Aorta (tissue), 5 donors: Measurements from ENCODE around the gene CCNQ. TPM values are rescaled to one million over a fixed set of nuclear protein-coding genes. Genes with fewer than 3 reads are reported as not detected.

Source experiments
- ATAC-seq: fragments of 200-7000 bp; cut with Tn5 transposase; one replicate; pipeline ENCODE4 v1.9.1; 2022; ENCODE audit warnings: moderate library complexity; ENCODE audit not compliant: low FRiP score
- DNase-seq, 2 donors: peaks; one replicate each; pipeline ENCODE4 v3.0.0-alpha.2; 2020
- H3K27ac ChIP-seq, 2 donors: one replicate each; pipeline ENCODE4 v1.5.1; 2013; ENCODE audit warnings: low read length in 2 of 2, mild to moderate bottlenecking in 2 of 2, moderate library complexity in 2 of 2, control low read depth in 1 of 2, inconsistent platforms in 1 of 2, low read depth in 1 of 2
- H3K27me3 ChIP-seq, 2 donors: one replicate each; pipeline ENCODE4 v1.6.1; 2013; ENCODE audit warnings: control low read depth in 1 of 2, low read length in 1 of 2, mild to moderate bottlenecking in 1 of 2, moderate library complexity in 1 of 2; ENCODE audit not compliant: insufficient read depth in 2 of 2, control insufficient read depth in 1 of 2
- H3K36me3 ChIP-seq, 2 donors: one replicate each; pipeline ENCODE4 v1.6.1; 2013; ENCODE audit warnings: control low read depth in 1 of 2, low read length in 1 of 2, mild to moderate bottlenecking in 1 of 2; ENCODE audit not compliant: insufficient read depth in 2 of 2, control insufficient read depth in 1 of 2
- H3K4me1 ChIP-seq, 2 donors: one replicate each; pipeline ENCODE4 v1.6.1; 2013; ENCODE audit warnings: low read length in 2 of 2, control low read depth in 1 of 2, mild to moderate bottlenecking in 1 of 2, moderate library complexity in 1 of 2; ENCODE audit not compliant: insufficient read depth in 2 of 2, control insufficient read depth in 1 of 2
- H3K4me3 ChIP-seq, 2 donors: one replicate each; pipeline ENCODE4 v1.5.1; 2013; ENCODE audit warnings: low read length in 2 of 2, control low read depth in 1 of 2, mild to moderate bottlenecking in 1 of 2
- H3K9me3 ChIP-seq: one replicate; pipeline ENCODE4 v1.6.1; 2013; ENCODE audit warnings: mild to moderate bottlenecking, low read length; ENCODE audit not compliant: control insufficient read depth
- WGBS, 2 donors: extraction: QIAGEN DNeasy Blood & Tissue Kit; methylation state at CpG; one replicate each; pipeline ENCODE4 v1.1.7; 2013; 5-methylcytosine and 5-hydroxymethylcytosine counted together
- intact Hi-C, 2 donors: fragments of 100-400 bp; cut with DNase I; formaldehyde crosslinking; loops; one replicate each; pipeline versions ENCODE4 v1.14.2 to v1.15.0; 2022
- polyA plus RNA-seq, 2 donors: library from polyadenylated mRNA; stranded (reverse); fragments of 200-250 nt; gene quantifications; one replicate each; pipeline ENCODE4 v1.2.3, GENCODE V29; 2013
- total RNA-seq, 2 donors: library from RNA; stranded (reverse); fragmentation: NEBNext Ultra II Directional; extraction: Animal tissue kit (Norgen Biotek cat#: 25700); gene quantifications; one replicate each; pipeline ENCODE4 v1.2.1, GENCODE V29; 2021
- donor health status: healthy with polysubstance abuse.
- donor health status: Bipolar disorder and iron deficiency.
- donor health status: DM: no; HTN: no; CAD: no.
- donor health status: DM: no; HTN: no; CAD: no.
- donor health status: DM: yes; HTN: yes; CAD: no.

CCNQ gene
- total and polyA plus RNA-seq, 4 donors = 13.5 to 40.3 (median 21.2) TPM

- Histone ChIP-seq H3K27ac (no peak overlapping the region), H3K4me1 (no peaks in the 10 kb centered on the region), H3K9me3 (no peaks in the 10 kb centered on the region), H3K27me3 (no peaks in the 10 kb centered on the region), H3K36me3 (no peaks in the 10 kb centered on the region), H3K4me3 (no peak overlapping the region)
- intact Hi-C loops = no loop called here
- no peak for ATAC-seq
- peak in 1 of 2 donors; percentile 57 for DNase-seq
- WGBS, 2 donors = 83 to 92% methylated on average over 13 to 16 of the region's 16 CpGs
Observed at GRCh38 chrX:153626025-153626633, 27.2 kb upstream of the CCNQ start.

DNA sequence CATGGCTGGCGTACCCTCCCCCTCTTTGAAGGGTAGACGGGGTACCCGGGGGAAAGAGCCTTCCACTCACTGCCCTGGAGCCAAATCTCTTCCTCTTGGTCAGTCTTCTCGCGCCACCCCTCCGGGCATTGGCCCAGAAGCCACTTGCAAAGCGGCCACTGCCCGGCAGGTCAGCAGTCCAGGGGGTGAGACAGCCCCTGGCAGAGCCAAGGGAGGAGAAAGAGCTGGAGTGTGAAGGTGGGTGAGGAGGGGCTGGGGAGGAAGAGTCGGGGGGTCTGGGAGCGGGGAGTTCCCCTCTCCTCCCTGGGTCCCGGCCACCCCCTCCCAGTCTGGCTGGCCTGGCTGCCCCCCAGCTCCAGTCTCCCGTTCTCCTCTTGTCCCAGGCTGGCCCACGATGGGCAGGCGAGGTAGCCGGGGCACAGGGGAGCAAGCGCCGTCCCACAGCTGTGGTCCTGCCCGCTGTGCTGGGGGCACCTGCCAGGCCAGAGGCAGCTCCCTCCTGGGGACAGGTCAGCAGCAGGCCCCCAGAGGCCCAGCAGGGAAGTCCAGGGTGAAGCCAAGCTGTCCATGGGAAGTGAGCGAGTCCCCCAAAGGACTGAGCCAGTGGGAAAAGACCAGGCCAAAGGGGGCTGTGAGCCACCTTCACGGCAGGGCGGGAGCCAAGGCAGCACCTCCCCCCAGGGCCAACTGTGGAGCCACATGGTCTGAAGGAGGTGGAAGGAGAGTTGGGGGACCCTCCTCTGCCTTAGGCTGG is 26.5 kb upstream of the CCNQ start:
- H3K4me1 ChIP-seq = no peaks in the 10 kb centered on the region
- intact Hi-C loops = no loop called here
- DNase-seq (peak in 1 of 2 donors; percentile 49), ATAC-seq (no peak)
- no peaks in the 10 kb centered on the region for H3K36me3 ChIP-seq
- H3K4me3 ChIP-seq = no peak overlapping the region
- no peaks in the 10 kb centered on the region for H3K27me3 ChIP-seq
- H3K9me3 ChIP-seq = no peaks in the 10 kb centered on the region
- H3K27ac ChIP-seq = no peak overlapping the region
- WGBS, 2 donors = 85 to 91% methylated on average over 15 to 21 of the region's 21 CpGs

DNA sequence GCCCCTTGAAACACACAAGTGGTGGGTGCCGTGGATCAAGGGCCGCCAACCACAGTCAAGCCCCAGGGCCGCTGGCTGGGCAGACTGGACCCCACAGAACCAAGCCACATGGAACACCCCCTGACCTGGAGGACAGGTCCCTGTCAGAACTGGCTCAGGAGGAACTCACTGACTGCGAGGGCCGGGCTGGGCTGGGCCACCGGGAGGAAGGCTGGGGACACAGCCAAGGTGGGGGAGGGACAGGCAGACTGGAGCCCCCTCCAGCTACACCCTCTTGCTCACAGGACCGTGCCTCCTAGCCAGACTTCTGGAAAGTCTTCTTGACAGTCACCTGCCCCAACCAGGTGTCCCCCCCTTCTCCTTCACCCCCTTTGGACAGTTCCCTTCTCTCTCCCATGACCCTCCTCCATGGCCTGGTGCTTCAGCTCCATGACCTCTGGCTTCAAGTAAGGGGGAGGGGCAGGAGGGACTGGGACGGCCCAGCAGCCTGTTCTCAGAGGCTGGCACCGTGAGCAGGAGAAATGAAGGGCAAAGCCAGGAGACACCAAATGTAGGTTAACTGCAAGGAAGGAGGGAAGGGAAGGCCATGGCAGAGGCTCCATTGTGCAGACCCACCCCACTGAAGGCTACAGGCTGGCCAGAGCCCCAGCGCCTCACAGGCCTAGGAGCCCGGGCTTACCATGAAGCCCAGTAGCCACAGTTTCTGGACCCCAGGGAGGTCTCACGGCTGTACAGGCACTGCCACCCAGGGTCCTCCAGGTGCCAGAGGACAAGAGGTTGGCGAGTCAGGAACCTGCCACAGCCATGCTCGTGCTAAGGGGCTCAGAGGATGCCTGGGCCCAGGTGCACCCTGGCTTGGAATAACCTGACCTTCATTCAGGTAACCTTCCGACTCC is 25.5 kb upstream of the CCNQ start:
- no peaks in the 10 kb centered on the region for H3K4me1 ChIP-seq
- no peaks in the 10 kb centered on the region for H3K9me3 ChIP-seq
- intact Hi-C loops = no loop called here
- no peak overlapping the region for H3K27ac ChIP-seq
- WGBS, 2 donors = 83 to 85% methylated on average over 14 to 15 of the region's 15 CpGs
- no peaks in the 10 kb centered on the region for H3K27me3 ChIP-seq
- no peaks in the 10 kb centered on the region for H3K36me3 ChIP-seq
- ATAC-seq (no peak), DNase-seq (peak; percentile 40 to 51)
- no peak overlapping the region for H3K4me3 ChIP-seq

DNA sequence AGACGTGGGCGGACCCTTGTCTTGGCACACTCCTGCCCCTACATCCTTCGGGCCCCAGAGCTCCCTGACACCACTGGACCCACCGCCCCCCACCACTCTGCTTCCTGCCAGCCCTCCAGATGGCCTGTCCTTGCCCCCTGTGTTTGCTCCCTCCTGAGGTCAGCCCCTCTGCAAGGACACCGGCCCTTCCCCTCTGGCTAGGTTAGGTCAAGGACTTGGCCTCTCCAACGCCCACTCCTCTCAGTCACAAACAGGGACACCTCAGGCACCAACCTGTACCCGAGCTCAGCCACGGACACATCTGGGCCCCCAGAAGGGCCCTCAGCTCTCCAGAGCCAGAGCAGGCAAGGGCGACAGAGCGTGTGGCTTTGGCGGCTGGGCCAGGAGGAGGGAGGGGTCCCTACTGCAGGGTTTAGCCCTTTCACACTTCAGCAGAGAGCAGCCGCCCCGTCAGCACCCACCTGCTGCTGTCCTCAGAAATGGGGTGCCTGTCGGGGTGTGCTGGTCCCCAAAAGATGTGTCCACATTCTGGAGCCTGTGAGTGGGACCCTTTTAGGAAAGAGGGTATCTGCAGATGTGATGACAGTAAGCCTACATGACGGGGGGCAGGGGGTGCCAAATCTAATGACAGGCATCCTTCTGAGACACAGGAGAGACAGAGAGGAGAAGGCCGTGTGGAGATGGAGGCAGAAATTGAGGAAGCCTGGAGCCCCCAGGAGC is 24.5 kb upstream of the CCNQ start:
- DNase-seq (peak in 1 of 2 donors; percentile 60), ATAC-seq (no peak)
- H3K27ac ChIP-seq = no peak overlapping the region
- no peaks in the 10 kb centered on the region for H3K27me3 ChIP-seq
- no peaks in the 10 kb centered on the region for H3K36me3 ChIP-seq
- 72 to 74% methylated on average over 16 of the region's 16 CpGs for WGBS, 2 donors
- no peak overlapping the region for H3K4me3 ChIP-seq
- H3K4me1 ChIP-seq = no peaks in the 10 kb centered on the region
- no peaks in the 10 kb centered on the region for H3K9me3 ChIP-seq
- intact Hi-C loops = no loop called here

GRCh38 chrX:153622661-153623309 is 23.8 kb upstream of the CCNQ start:
- H3K27ac ChIP-seq = no peak overlapping the region

GRCh38 chrX:153621949-153622598 is 23.1 kb upstream of the CCNQ start:
- 85 to 86% methylated on average over 27 of the region's 27 CpGs for WGBS, 2 donors
- intact Hi-C loops = no loop called here

More at GRCh38 chrX:153622661-153623309, 23.8 kb upstream of the CCNQ start:
- Histone ChIP-seq H3K27me3 (no peaks in the 10 kb centered on the region), H3K4me1 (no peaks in the 10 kb centered on the region), H3K4me3 (no peak overlapping the region), H3K36me3 (no peaks in the 10 kb centered on the region), H3K9me3 (no peaks in the 10 kb centered on the region)
- intact Hi-C loops = no loop called here
- DNase-seq (no peak), ATAC-seq (no peak)
- WGBS, 2 donors = 58 to 67% methylated on average over 17 of the region's 17 CpGs

DNA sequence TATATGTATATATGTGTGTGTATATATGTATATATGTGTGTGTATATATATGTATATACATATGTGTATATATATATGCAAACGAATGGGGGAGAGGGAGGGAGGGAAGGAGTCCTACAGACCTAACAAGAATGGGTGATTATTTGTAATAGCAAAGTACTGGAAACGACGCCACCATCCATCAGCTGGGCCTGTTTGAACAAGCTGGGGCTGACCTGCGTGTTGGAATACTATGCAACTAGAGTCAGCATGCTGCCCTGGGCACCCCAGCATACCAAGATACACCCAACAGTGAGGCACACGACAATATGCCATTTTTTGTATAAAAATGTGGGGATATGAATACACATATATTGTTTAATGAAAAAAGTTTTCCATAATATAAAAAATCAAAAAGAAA is 21.6 kb upstream of the CCNQ start:
- no peaks in the 10 kb centered on the region for H3K36me3 ChIP-seq
- no peaks in the 10 kb centered on the region for H3K9me3 ChIP-seq
- H3K4me1 ChIP-seq = no peaks in the 10 kb centered on the region
- H3K27me3 ChIP-seq = no peaks in the 10 kb centered on the region
- intact Hi-C loops = no loop called here
- DNase-seq = no peak
- WGBS, 2 donors = 76 to 84% methylated on average over 5 of the region's 5 CpGs
- no peak overlapping the region for H3K27ac ChIP-seq
- H3K4me3 ChIP-seq = no peak overlapping the region
- no peak for ATAC-seq

More at GRCh38 chrX:153621949-153622598, 23.1 kb upstream of the CCNQ start:
- H3K36me3 ChIP-seq = no peaks in the 10 kb centered on the region
- peak in 1 of 2 donors; percentile 55 for DNase-seq
- H3K9me3 ChIP-seq = no peaks in the 10 kb centered on the region
- H3K4me3 ChIP-seq = no peak overlapping the region
- H3K4me1 ChIP-seq = no peaks in the 10 kb centered on the region
- ATAC-seq = no peak
- no peak overlapping the region for H3K27ac ChIP-seq
- no peaks in the 10 kb centered on the region for H3K27me3 ChIP-seq
